B cell (primary cell): ENCODE data around the gene HTR7. TPM values are rescaled to one million over a fixed set of nuclear protein-coding genes. Genes with fewer than 3 reads are reported as not detected.
"Not testable (repeated sequence)": the region's sequence is repeated elsewhere in the genome, so short reads cannot be mapped to it uniquely, and the experiment has no call there.

Experiments used
- ATAC-seq: fragments of 200-7000 bp; cut with Tn5 transposase; one replicate; pipeline ENCODE4 v1.10.0; 2021; ENCODE audit warnings: low read depth, mild to moderate bottlenecking, moderate number of reproducible peaks, moderate library complexity
- CTCF ChIA-PET: fragments of 350-600 bp; sonication (Branson Sonifier 250); formaldehyde crosslinking; loops from one replicate; lab custom pipeline; 2021; ENCODE audit warnings: antibody characterized with exemption, inconsistent platforms; lab: Charles Lee
- POLR2A ChIA-PET: fragments of 350-600 bp; sonication (Branson Sonifier 250); formaldehyde crosslinking; loops from one replicate; lab custom pipeline; 2021; ENCODE audit warnings: antibody characterized with exemption; lab: Charles Lee
- DNase-seq: peaks from one replicate; pipeline ENCODE4 v3.0.0; 2013
- H2AFZ ChIP-seq: 2 replicates; pipeline ENCODE4 v1.6.1; 2012; ENCODE audit warnings: mild to moderate bottlenecking, low read depth, low read length; ENCODE audit not compliant: insufficient read depth, poor library complexity, severe bottlenecking
- H3K27ac ChIP-seq, 2 donors: 1 replicate in 1 of 2; 2 replicates in 1 of 2; pipeline ENCODE4 v1.5.1; 2012 to 2013; ENCODE audit warnings: low read length in 2 of 2, mild to moderate bottlenecking in 2 of 2, moderate library complexity in 1 of 2
- H3K27me3 ChIP-seq, 4 experiments: fragments of 200-600 bp in 1 of 4; sonication (generic) in 1 of 4; replicated peaks in 1 of 4; 1 replicate in 2 of 4; 2 replicates in 2 of 4; pipeline versions ENCODE4 v1.6.1 to v1.7.0; 2013 to 2016; ENCODE audit warnings: low read length in 3 of 4, mild to moderate bottlenecking in 2 of 4, mixed read lengths in 1 of 4, moderate library complexity in 1 of 4; ENCODE audit not compliant: insufficient read depth in 4 of 4, control insufficient read depth in 3 of 4; ENCODE audit errors: control extremely low read depth in 1 of 4
- H3K36me3 ChIP-seq, 2 experiments: replicated peaks in 1 of 2; 1 replicate in 1 of 2; 2 replicates in 1 of 2; pipeline versions ENCODE4 v1.6.1 to v1.7.1; 2013; ENCODE audit warnings: low read length in 1 of 2; ENCODE audit not compliant: insufficient read depth in 2 of 2, control insufficient read depth in 1 of 2; ENCODE audit errors: control extremely low read depth in 1 of 2, extremely low read depth in 1 of 2
- H3K4me1 ChIP-seq, 2 donors: fragments of 200-600 bp in 1 of 2; sonication (generic) in 1 of 2; 1 replicate in 1 of 2; 2 replicates in 1 of 2; pipeline versions ENCODE4 v1.5.1 to v1.6.1; 2013 to 2017; ENCODE audit warnings: low read length in 2 of 2; ENCODE audit not compliant: control insufficient read depth in 2 of 2, insufficient read depth in 2 of 2
- H3K4me2 ChIP-seq: replicated peaks from 2 replicates; pipeline ENCODE3; 2012; ENCODE audit warnings: mild to moderate bottlenecking, low read depth, low read length; ENCODE audit not compliant: poor library complexity, severe bottlenecking
- H3K4me3 ChIP-seq, 5 experiments: fragments of 200-600 bp in 1 of 5; sonication (generic) in 1 of 5; 1 replicate in 3 of 5; 2 replicates in 2 of 5; pipeline versions ENCODE4 v1.5.1 to v1.7.0; 2011 to 2016; ENCODE audit warnings: low read length in 4 of 5, mild to moderate bottlenecking in 4 of 5, low read depth in 2 of 5, control low read depth in 1 of 5, moderate library complexity in 1 of 5; ENCODE audit not compliant: insufficient read depth in 1 of 5; ENCODE audit errors: control extremely low read depth in 1 of 5, extremely low read depth in 1 of 5
- H3K79me2 ChIP-seq: fragments of 200-600 bp; sonication (generic); one replicate; pipeline ENCODE4 v1.6.0; 2016; ENCODE audit warnings: low read length; ENCODE audit not compliant: control insufficient read depth, insufficient read depth
- H3K9ac ChIP-seq: fragments of 200-600 bp; sonication (generic); 2 replicates; pipeline ENCODE4 v1.6.1; 2017; ENCODE audit warnings: mild to moderate bottlenecking, low read length, moderate library complexity
- H3K9me3 ChIP-seq, 3 donors: one replicate each; pipeline versions ENCODE4 v1.6.1 to v1.7.1; 2013; ENCODE audit warnings: low read length in 2 of 3; ENCODE audit not compliant: control insufficient read depth in 2 of 3, insufficient read depth in 1 of 3; ENCODE audit errors: control extremely low read depth in 1 of 3
- H4K20me1 ChIP-seq: 2 replicates; pipeline ENCODE4 v1.6.0; 2012; ENCODE audit warnings: mild to moderate bottlenecking, low read length; ENCODE audit not compliant: insufficient read depth, control insufficient read depth, poor library complexity, severe bottlenecking
- H3K27ac Mint-ChIP-seq: one replicate; pipeline ENCODE4 v1.8.0; 2021; ENCODE audit warnings: mixed read lengths
- H3K27me3 Mint-ChIP-seq: one replicate; pipeline ENCODE4 v1.8.0; 2021; ENCODE audit warnings: mixed read lengths
- H3K4me1 Mint-ChIP-seq: one replicate; pipeline ENCODE4 v1.8.0; 2021; ENCODE audit warnings: mixed read lengths
- H3K4me3 Mint-ChIP-seq: one replicate; pipeline ENCODE4 v1.8.0; 2021; ENCODE audit warnings: mixed read lengths
- H3K9me3 Mint-ChIP-seq: one replicate; pipeline ENCODE4 v1.8.0; 2022; ENCODE audit warnings: mixed read lengths; ENCODE audit not compliant: insufficient read depth
- EZH2 ChIP-seq: IDR thresholded peaks from 2 replicates; pipeline ENCODE4 v1.6.1; 2012; ENCODE audit warnings: borderline replicate concordance, low read depth, mild to moderate bottlenecking, moderate library complexity, low read length; ENCODE audit not compliant: insufficient read depth, poor library complexity, severe bottlenecking
- WGBS: methylation state at CpG from one replicate; pipeline ENCODE4 v1.1.5; 2013; ENCODE audit warnings: missing lambda C conversion rate; ENCODE audit not compliant: insufficient coverage; 5-methylcytosine and 5-hydroxymethylcytosine counted together
- intact Hi-C: fragments of 100-400 bp; cut with micrococcal nuclease; formaldehyde crosslinking; loops from one replicate; pipeline ENCODE4 v1.10.0; 2022
- polyA plus RNA-seq: library from polyadenylated mRNA; depleted of rRNA; stranded (reverse); fragments of >200 nt; gene quantifications from 2 replicates; pipeline ENCODE4 v1.2.3, GENCODE V29; 2012
- total RNA-seq, 2 donors: library from RNA; stranded (reverse); fragments of 120-200 nt in 1 of 2; gene quantifications; 1 replicate in 1 of 2; 2 replicates in 1 of 2; pipeline versions ENCODE4 v1.2.3 to v1.2.4, GENCODE V29; 2013 to 2022
- TF ChIP-seq, protein P1 (sequence below): fragments of 200-600 bp; IDR thresholded peaks from one replicate; pipeline ENCODE4 v1.8.0; 2022; ENCODE audit warnings: antibody characterized with exemption, mild to moderate bottlenecking

The HTR7 gene
- total and polyA plus RNA-seq, 2 donors (not counting 1 experiment from before 2014, with no cell fraction given), result 0.03 TPM; not detected in 1

DNA sequence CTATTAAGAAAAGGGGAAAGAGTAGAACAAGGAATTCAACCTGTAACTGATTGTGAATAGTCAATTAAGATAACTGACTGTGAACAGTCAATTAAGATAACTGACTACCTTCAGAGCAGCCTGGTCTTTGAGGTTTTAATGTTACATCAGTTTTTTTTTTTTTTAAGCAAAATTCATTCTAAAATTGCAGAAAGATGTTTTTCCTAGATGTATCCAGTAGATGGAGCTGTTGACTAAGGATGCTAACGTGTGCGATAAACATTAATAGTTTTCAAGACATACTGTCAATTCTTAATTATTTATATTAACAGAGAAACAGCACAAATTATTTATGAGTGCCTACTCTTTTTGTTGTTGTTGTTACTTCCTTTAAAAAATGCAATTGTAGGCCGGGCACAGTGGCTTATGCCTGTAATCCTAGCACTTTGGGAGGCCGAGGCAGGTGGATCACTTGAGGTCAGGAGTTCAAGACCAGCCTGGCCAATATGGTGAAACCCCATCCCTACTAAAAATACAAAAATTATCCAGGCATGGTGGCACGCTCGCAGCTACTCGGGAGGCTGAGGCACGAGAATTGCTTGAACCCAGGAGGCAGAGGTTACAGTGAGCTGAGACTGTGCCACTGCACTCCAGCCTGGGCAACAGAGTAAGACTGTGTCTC, 22.4 kb upstream of the HTR7 start:
- H3K27ac ChIP-seq, result not testable (repeated sequence)

DNA sequence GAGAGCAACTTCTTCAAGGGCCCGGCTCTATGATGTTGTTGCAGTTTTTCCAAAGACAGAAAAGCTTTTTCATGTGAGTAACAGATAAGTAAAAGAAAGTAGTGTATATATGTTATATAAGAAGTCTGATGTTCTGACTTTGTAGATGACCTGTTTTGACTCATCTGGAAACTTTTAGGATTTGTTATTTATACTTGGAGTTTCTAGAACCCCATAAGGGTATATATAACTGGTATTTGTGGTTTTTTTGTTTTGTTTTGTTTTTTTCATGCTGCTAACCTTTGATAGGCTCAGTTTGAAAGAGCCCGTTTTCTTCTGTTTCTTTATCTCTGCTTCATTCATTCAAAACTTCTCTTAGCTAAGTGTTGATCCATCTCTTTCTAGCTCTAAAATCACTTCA, 21.2 kb upstream of the HTR7 start:
- Histone ChIP-seq H3K9ac (no peak overlapping the region), H4K20me1 (no peaks in the 10 kb centered on the region), H3K27ac (no peak overlapping the region), H3K4me3 (no peak overlapping the region), H3K4me1 (no peaks in the 10 kb centered on the region), H3K36me3 (peaks cover 12 to 45% of the 10 kb centered on the region in 2 experiments), H3K4me2 (no peak overlapping the region), H3K27me3 (no peaks in the 10 kb centered on the region), H3K79me2 (peaks cover 2% of the 10 kb centered on the region), H2AFZ (no peak overlapping the region), H3K9me3 (no peaks in the 10 kb centered on the region)
- Mint-ChIP-seq H3K27me3 (no peaks in the 10 kb centered on the region), H3K27ac (no peak overlapping the region), H3K9me3 (no peaks in the 10 kb centered on the region), H3K4me1 (peaks cover 2% of the 10 kb centered on the region), H3K4me3 (no peak overlapping the region)
- ChIA-PET CTCF (interaction anchor here (0.6 to 2.5 kb wide), 19 partner anchors 7 to 1394 kb away, joined by 3 to 18 read pairs (median 4); partner anchors contain the start of genes HTR7 and RPP30), POLR2A (interaction anchor here (0.6 kb wide), 1 partner anchor 130 kb away, joined by 6 read pairs; no protein-coding TSS in a partner anchor)
- intact Hi-C loops, result loop anchor here (10.0 kb wide), 1 partner anchor 994 kb away; no protein-coding TSS in a partner anchor
- DNase-seq (no peak), ATAC-seq (no peak)
- TF ChIP-seq, protein P1, sequence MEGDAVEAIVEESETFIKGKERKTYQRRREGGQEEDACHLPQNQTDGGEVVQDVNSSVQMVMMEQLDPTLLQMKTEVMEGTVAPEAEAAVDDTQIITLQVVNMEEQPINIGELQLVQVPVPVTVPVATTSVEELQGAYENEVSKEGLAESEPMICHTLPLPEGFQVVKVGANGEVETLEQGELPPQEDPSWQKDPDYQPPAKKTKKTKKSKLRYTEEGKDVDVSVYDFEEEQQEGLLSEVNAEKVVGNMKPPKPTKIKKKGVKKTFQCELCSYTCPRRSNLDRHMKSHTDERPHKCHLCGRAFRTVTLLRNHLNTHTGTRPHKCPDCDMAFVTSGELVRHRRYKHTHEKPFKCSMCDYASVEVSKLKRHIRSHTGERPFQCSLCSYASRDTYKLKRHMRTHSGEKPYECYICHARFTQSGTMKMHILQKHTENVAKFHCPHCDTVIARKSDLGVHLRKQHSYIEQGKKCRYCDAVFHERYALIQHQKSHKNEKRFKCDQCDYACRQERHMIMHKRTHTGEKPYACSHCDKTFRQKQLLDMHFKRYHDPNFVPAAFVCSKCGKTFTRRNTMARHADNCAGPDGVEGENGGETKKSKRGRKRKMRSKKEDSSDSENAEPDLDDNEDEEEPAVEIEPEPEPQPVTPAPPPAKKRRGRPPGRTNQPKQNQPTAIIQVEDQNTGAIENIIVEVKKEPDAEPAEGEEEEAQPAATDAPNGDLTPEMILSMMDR, result no peak
- TF ChIP-seq EZH2, result no peak
- 100% methylated on average over 1 of the region's 2 CpGs for WGBS

More for the DNA sequence above, 22.4 kb upstream of the HTR7 start:
- TF ChIP-seq, protein P1, result peak; percentile 86
- H3K4me1 Mint-ChIP-seq, H3K9me3 ChIP-seq, H3K4me2 ChIP-seq, H3K4me3 ChIP-seq, H4K20me1 ChIP-seq, POLR2A ChIA-PET, H3K79me2 ChIP-seq, H3K27me3 ChIP-seq, H3K9ac ChIP-seq, H3K4me3 Mint-ChIP-seq, H3K27ac Mint-ChIP-seq, H3K27me3 Mint-ChIP-seq, H2AFZ ChIP-seq, H3K4me1 ChIP-seq, H3K9me3 Mint-ChIP-seq: not testable (repeated sequence)
- DNase-seq, result peak; percentile 53
- ATAC-seq, result peak; percentile 33
- CTCF ChIA-PET, result interaction anchor here (0.5 to 2.5 kb wide), 20 partner anchors 9 to 1396 kb away, joined by 3 to 18 read pairs (median 4); partner anchors contain the start of genes HTR7 and RPP30
- WGBS, result 97% methylated on average over 5 of the region's 8 CpGs
- intact Hi-C loops, result loop anchor here (2.0 kb wide), 1 partner anchor 755 kb away; no protein-coding TSS in a partner anchor
- H3K36me3 ChIP-seq, result peaks cover 12 to 54% of the 10 kb centered on the region in 2 experiments
